Fibroblast of lung (primary cell): ENCODE data around the gene CELSR3. TPM values are rescaled to one million over a fixed set of nuclear protein-coding genes. Genes with fewer than 3 reads are reported as not detected.

ENCODE experiments used
- DNase-seq, 2 donors: peaks; one replicate each; pipeline versions ENCODE4 v3.0.0 to v3.0.0-alpha.2; 2010; ENCODE audit warnings: low read depth in 2 of 2
- H2AFZ ChIP-seq: 2 replicates; pipeline ENCODE4 v1.5.1; 2012; ENCODE audit warnings: low read length, control low read depth, inconsistent platforms
- H3K27ac ChIP-seq: 2 replicates; pipeline ENCODE4 v1.5.1; 2011; ENCODE audit warnings: low read length, control low read depth; ENCODE audit not compliant: insufficient read depth
- H3K27me3 ChIP-seq: 2 replicates; pipeline ENCODE4 v1.5.1; 2011; ENCODE audit warnings: mild to moderate bottlenecking, low read length; ENCODE audit not compliant: control insufficient read depth, insufficient read depth
- H3K36me3 ChIP-seq: 2 replicates; pipeline ENCODE4 v1.5.1; 2011; ENCODE audit warnings: low read length; ENCODE audit not compliant: control insufficient read depth, insufficient read depth
- H3K4me1 ChIP-seq: 2 replicates; pipeline ENCODE4 v1.5.1; 2011; ENCODE audit warnings: low read length; ENCODE audit not compliant: control insufficient read depth, insufficient read depth; ENCODE audit errors: extremely low read depth
- H3K4me2 ChIP-seq: 2 replicates; pipeline ENCODE4 v1.5.1; 2011; ENCODE audit warnings: low read length, control low read depth; ENCODE audit not compliant: insufficient read depth; ENCODE audit errors: extremely low read depth
- H3K4me3 ChIP-seq, 4 experiments: fragments of 200-600 bp in 1 of 4; sonication (generic) in 1 of 4; replicated peaks in 1 of 4; 2 replicates each; pipeline ENCODE4 v1.5.1; 2011 to 2016; ENCODE audit warnings: low read length in 4 of 4, low read depth in 3 of 4, mild to moderate bottlenecking in 3 of 4, control low read depth in 2 of 4, inconsistent platforms in 1 of 4, mixed read lengths in 1 of 4; ENCODE audit not compliant: insufficient read depth in 1 of 4; ENCODE audit errors: control extremely low read depth in 1 of 4
- H3K79me2 ChIP-seq: 2 replicates; pipeline ENCODE4 v1.5.1; 2012; ENCODE audit warnings: mild to moderate bottlenecking, low read length, inconsistent platforms; ENCODE audit not compliant: control insufficient read depth, insufficient read depth
- H3K9ac ChIP-seq: 2 replicates; pipeline ENCODE4 v1.5.1; 2011; ENCODE audit warnings: mild to moderate bottlenecking, low read length, control low read depth; ENCODE audit not compliant: insufficient read depth
- H3K9me3 ChIP-seq: 2 replicates; pipeline ENCODE4 v1.5.1; 2012; ENCODE audit warnings: low read depth, low read length; ENCODE audit not compliant: control insufficient read depth, insufficient read depth
- H4K20me1 ChIP-seq: 2 replicates; pipeline ENCODE4 v1.5.1; 2011; ENCODE audit warnings: low read length; ENCODE audit not compliant: control insufficient read depth, insufficient read depth; ENCODE audit errors: extremely low read depth
- EZH2 ChIP-seq: IDR thresholded peaks from 2 replicates; pipeline ENCODE4 v1.5.1; 2012; ENCODE audit warnings: low read length, control low read depth, mild to moderate bottlenecking; ENCODE audit errors: missing control alignments
- polyA plus RNA-seq, 2 donors: library from polyadenylated mRNA; depleted of rRNA in 1 of 2; stranded (reverse) in 1 of 2; unstranded in 1 of 2; fragments of >200 nt; gene quantifications; 2 replicates each; pipeline ENCODE4 v1.2.1, GENCODE V29; 2011 to 2012; ENCODE audit warnings: missing spikeins in 1 of 2
- total RNA-seq: library from RNA; depleted of rRNA; stranded (reverse); fragments of >200 nt; gene quantifications from 2 replicates; pipeline ENCODE4 v1.2.1, GENCODE V29; 2014
- TF ChIP-seq, protein P1 (sequence below), 2 donors: IDR thresholded peaks in 1 of 2; conservative IDR thresholded peaks in 1 of 2; 1 replicate in 1 of 2; 2 replicates in 1 of 2; pipeline ENCODE4 v1.5.1; 2011 to 2012; ENCODE audit warnings: low read length in 2 of 2, control low read depth in 1 of 2, inconsistent platforms in 1 of 2, low read depth in 1 of 2, mild to moderate bottlenecking in 1 of 2

The CELSR3 gene
- total and polyA plus RNA-seq, 2 donors (not counting 1 experiment from before 2014, with no cell fraction given): 0.44 to 2.1 TPM

- H3K4me2 ChIP-seq: peak within 1 kb of the TSS; percentile 92
These were observed 67.6 kb downstream of the CELSR3 start, which contains the start of gene COL7A1 for GRCh38 chr3:48595075-48595525. Gene COL7A1 (minus strand): TSS chr3:48595329. CDS start chr3:48595159, 170 bp downstream.

GRCh38 chr3:48594417-48595049 is 68.2 kb downstream of the CELSR3 start:
- Histone ChIP-seq H3K4me1 (peaks cover 44% of the 10 kb centered on the region), H3K79me2 (no peaks in the 10 kb centered on the region), H3K27ac (peak overlapping the region; percentile 70), H4K20me1 (no peaks in the 10 kb centered on the region), H3K27me3 (no peaks in the 10 kb centered on the region), H2AFZ (peak overlapping the region; percentile 34), H3K9ac (peak overlapping the region; percentile 68), H3K36me3 (peaks cover 9% of the 10 kb centered on the region), H3K4me3 (peak overlapping the region; percentile 48 to 62 (median 49)), H3K9me3 (no peaks in the 10 kb centered on the region), H3K4me2 (peak overlapping the region; percentile 92)
- TF ChIP-seq EZH2: no peak
- TF ChIP-seq, protein P1, sequence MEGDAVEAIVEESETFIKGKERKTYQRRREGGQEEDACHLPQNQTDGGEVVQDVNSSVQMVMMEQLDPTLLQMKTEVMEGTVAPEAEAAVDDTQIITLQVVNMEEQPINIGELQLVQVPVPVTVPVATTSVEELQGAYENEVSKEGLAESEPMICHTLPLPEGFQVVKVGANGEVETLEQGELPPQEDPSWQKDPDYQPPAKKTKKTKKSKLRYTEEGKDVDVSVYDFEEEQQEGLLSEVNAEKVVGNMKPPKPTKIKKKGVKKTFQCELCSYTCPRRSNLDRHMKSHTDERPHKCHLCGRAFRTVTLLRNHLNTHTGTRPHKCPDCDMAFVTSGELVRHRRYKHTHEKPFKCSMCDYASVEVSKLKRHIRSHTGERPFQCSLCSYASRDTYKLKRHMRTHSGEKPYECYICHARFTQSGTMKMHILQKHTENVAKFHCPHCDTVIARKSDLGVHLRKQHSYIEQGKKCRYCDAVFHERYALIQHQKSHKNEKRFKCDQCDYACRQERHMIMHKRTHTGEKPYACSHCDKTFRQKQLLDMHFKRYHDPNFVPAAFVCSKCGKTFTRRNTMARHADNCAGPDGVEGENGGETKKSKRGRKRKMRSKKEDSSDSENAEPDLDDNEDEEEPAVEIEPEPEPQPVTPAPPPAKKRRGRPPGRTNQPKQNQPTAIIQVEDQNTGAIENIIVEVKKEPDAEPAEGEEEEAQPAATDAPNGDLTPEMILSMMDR (conservative IDR thresholded peaks at IDR 0.05 in 1 of 2, IDR thresholded peaks at IDR 0.05 in 1 of 2; ENCODE audit: low read depth in 1 of 2, low read length in 2 of 2): no peak
- DNase-seq: peak; percentile 14 to 43

More at GRCh38 chr3:48595075-48595525, 67.6 kb downstream of the CELSR3 start, which contains the start of gene COL7A1:
- H3K4me3 ChIP-seq: peak within 1 kb of the TSS; percentile 48 to 62 (median 49)
- peak within 1 kb of the TSS; percentile 74 for H3K27ac ChIP-seq
- H3K9ac ChIP-seq: peak within 1 kb of the TSS; percentile 68
- TF ChIP-seq, protein P1 (conservative IDR thresholded peaks at IDR 0.05 in 1 of 2, IDR thresholded peaks at IDR 0.05 in 1 of 2; ENCODE audit: low read depth in 1 of 2, low read length in 2 of 2): no peak
- TF ChIP-seq EZH2: no peak
- DNase-seq: no peak
- peak within 1 kb of the TSS; percentile 34 for H2AFZ ChIP-seq
- no peaks in the 10 kb centered on the region for H4K20me1 ChIP-seq
- H3K36me3 ChIP-seq: peaks cover 13% of the 10 kb centered on the region
- no peaks in the 10 kb centered on the region for H3K79me2 ChIP-seq
- H3K27me3 ChIP-seq: no peaks in the 10 kb centered on the region
- no peaks in the 10 kb centered on the region for H3K9me3 ChIP-seq
- H3K4me1 ChIP-seq: peaks cover 47% of the 10 kb centered on the region

- Histone ChIP-seq H2AFZ (no peak overlapping the region), H3K36me3 (peaks cover 11% of the 10 kb centered on the region), H3K27ac (no peak overlapping the region), H3K9ac (no peak overlapping the region), H3K4me3 (peak overlapping the region in 1 of 4 experiments; percentile 49), H3K9me3 (no peaks in the 10 kb centered on the region), H4K20me1 (no peaks in the 10 kb centered on the region), H3K27me3 (no peaks in the 10 kb centered on the region), H3K4me2 (no peak overlapping the region), H3K79me2 (no peaks in the 10 kb centered on the region), H3K4me1 (peaks cover 32% of the 10 kb centered on the region)
- no peak for DNase-seq
- no peak for TF ChIP-seq EZH2
- TF ChIP-seq, protein P1 (conservative IDR thresholded peaks at IDR 0.05 in 1 of 2, IDR thresholded peaks at IDR 0.05 in 1 of 2; ENCODE audit: low read depth in 1 of 2, low read length in 2 of 2): no peak
These were observed 69.3 kb downstream of the CELSR3 start for GRCh38 chr3:48593337-48593736.
